ENCODE data around the gene BCO1.

BCO1 gene

DNA sequence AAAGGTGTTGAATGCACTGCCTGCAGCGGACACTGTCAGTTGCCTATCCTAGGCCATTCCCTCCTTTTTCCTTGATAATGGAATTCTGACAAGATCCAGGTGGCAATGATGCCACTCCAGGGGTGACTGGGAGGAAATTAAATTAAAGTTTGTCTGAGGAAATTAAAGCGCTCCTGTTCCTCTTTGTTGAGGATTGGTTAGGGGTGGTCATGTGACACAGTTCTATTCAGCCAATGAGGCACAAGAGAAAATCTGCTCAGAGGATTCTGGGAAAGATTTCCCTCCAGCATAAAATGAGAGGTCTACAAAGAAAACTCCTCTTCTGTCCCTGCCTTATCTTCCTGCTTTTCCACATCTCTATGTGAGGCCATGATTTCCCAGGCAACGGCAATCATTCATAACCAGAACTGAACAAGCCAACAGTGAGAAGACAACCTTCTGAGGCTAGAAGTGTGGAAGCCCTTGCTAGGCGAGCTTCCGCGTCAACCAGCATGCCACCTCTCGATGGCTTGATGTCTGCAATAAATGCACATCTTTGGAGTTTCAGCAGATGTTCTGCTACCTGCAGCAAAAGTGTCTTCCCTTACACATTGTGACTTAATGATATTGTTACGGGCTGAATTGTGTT is 5.6 kb upstream of the BCO1 start:
- DNase-seq (ENCODE audit: low read depth) = no peak

DNA sequence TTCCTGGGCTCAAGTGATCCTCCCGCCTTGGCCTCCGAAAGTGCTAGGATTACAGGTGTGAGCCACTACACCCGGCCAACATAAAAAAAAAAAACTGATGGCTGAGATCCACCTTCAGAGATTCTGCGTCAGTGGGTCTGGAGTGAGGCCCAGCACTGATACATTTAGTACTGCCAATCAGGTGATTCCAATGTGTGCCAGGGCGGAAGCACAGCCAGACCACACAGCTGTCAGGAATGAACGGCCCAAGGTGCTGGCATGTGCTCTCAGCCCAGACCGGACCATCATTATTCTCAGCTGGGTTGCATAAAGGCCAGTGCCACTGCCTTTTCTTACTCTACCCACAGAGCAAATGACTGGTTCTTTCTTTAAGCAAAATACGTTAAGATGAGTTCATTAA is 1.2 kb upstream of the BCO1 start:
- DNase-seq (ENCODE audit: low read depth) = no peak

DNA sequence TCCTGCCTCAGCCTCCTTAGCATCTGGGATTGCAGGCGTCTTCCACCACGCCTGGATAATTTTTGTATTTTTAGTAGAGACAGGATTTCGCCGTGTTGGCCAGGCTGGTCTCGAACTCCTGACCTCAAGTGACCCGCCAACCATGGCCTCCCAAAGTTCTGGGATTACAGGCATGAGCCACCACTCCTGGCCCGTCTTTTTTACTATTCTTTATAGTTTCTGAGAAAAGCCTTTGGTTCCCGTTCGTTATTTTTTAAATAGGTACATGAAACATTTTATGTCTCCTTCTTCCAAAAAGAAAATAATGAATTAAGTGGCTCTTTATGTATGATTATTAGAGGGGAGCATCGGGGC is 570 bp upstream of the BCO1 start:
- no peak for DNase-seq (ENCODE audit: low read depth)

DNA sequence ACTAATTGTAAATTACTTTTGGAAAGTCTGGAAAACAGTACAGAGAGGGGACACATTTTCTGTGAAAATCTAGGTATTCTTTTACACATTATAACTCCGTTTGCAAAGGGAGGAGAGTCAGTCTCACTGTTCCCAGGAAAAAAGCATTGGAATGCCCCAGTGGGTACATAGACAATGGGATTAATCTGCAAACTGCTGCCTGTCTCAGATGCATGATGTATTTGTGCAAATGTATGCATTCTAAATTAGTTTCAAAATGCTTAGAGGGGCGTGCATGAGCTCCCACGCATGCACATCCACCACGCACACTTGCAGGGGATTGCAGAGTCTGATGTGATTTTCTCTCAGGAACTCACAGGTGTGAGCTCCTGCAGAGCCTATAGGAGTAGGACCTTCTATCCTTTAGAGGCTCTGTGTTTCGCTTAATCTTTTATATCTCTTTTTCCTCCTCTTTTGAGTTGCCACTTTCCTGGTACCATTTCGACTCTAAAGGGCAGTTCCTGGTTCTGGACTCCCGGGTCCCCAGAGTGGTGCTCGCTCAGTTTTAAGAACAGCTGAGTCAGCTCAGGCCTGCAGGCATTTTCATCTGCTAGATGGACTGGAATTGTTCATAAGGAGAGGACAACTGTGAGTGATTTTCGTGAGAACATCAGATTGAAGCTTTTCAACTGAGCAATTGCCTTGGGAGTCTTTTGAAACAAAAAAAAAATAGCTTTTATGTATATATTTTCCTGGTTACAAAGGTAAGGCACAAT is 1.1 kb downstream of the BCO1 start:
- no peak for DNase-seq (ENCODE audit: low read depth)

DNA sequence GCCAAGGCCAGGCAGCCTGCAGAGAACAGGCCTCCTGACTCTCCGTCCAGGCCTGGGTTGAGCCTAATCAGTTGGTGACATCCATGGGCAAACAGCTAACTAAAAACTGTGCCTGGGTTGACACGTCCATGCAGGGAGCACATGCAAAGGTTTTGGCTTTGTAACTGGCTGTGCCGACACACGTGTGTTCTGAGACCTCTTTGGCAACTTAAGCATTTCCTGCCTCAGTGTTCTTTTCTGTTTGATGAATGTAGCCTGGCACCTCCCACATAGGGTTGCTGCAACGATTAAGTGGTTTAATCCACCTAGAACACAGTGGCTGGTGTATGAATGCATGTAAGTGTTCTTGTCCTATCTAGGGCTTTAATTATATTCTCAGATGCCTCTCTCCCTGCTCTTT is 3.2 kb downstream of the BCO1 start:
- DNase-seq (ENCODE audit: low read depth) = no peak

DNA sequence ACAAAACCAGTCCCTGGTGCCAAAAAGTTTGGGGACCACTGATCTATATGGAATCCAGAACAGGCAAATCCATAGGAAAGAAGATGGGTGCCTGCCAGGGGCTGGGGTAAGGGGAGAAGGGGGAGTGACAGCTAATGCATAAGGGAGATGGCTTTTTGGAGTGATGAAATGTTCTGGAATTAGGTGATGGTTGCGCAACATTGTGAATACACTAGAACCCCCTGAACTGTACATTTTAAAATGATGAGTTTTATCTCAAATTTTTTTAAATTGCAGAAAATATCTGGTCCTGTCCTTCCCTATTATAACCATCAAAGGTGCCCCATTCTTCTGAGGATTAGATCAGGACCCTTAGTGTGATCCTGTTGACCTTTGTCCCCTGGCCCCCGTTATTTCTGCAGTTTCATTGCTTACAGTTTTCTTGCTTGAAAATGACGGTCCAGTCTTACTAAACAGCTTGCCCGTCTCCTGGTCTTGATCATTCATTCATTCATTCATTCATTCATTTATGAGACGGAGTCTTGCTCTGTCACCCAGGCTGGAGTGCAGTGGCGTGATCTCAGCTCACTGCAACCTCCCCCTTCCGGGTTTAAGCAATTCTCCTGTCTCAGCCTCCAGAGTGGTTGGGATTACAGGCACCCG is 4.6 kb downstream of the BCO1 start:
- DNase-seq (ENCODE audit: low read depth) = no peak

DNA sequence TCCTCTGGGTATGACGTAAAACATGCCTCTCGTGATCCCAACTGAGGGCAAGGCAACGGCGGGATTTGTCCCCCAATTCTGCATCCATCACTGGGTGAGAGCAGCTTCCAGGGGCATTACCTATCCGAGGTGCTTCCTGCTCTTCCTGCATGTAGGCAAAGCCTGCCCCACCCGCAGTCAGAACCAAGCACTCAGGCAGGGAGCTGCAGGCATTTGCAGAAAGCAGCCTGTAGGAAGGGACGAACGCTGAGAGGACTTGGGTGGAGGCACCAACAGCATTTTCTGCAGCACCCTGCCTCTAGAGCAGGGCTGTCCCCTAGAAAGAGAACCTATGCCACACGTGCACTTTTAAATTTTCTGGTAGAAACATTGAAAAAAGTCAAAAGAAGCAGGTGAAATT is 5.5 kb downstream of the BCO1 start:
- no peak for DNase-seq (ENCODE audit: low read depth)

DNA sequence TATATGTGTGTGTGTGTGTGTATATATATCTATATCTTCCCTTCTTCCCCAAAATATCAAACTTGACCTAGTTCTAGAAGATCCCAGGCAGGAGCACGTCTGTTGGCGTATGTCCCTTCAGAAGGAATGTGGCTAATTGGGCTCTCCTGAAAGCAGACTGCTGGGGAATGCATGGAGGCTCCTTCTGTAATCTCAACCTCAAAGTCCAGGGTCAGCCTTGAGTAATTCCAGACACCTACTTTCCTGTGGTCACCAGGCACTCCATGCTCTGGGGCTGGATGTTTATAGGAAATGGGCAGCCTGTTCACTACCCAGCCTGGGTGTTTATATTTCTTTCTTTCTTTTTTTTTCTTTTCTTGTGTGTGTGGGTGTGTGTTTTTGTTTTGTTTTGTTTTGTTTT is 13.4 kb downstream of the BCO1 start:
- no peak for DNase-seq (ENCODE audit: low read depth)

DNA sequence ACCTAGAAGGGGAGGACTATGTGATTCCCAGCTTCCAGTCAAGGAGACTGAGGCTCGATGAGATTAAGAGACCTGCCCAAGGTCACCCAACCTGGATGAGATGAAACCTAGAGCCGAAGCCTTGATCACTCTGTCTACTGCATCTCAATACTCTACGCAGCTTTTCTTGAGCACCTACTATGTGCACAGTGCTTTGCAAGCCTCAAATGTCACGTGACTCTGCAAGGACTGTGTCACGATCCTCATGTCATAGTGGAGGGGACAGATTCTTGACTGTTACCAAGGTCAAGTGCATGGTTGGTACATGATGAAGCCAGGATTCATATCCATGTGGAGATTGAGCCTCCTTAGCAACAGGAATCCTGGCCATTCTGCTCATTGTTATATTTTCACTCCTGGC is 14.7 kb downstream of the BCO1 start:
- no peak for DNase-seq (ENCODE audit: low read depth)

DNA sequence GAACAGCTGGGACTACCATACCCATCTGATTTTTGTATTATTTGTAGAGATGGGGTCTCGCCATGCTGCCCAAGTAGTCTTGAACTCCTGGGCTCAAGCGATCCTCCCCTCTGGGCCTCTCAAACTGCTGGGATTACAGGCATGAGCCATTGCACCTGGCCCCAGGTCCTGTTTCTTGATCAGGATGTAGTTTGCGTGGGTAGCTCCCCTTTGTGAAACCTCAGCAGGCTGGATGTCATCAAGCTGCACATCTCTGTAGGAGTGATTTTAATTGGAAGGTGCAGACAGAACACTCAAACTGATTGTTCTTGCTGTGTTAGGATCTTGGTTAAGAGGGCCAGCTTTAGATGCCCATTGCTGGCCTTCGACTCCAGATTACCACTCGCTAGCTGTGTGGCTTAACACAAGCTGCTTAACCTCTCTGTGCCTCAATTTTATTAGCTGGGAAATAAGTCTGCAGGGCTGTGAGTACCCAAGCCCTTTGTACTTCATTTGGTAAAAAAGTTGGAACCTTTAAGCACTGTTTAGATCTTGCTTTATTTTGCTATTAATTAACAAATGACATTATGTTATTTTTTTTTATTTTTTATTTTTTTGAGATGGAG is 16.5 kb downstream of the BCO1 start:
- no peak for DNase-seq (ENCODE audit: low read depth)

DNA sequence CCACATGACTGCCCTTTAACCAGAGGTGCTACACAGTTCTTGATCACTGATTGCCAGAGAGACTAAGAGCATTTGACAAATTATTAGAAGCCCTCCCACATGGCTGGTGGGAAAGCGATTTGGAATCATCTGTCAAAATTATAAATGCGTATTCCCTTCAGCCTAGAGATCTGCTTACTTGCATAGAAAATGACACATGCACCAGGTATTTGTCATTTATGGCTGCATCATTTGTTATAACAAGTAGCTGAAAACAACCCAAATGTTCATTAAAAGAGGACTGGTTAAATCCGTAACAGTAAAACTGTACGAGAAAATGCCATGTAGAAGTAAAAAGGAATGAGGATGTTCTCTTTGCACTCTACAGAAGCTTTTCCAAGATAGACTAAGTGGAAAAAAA is 21.4 kb downstream of the BCO1 start:
- DNase-seq (ENCODE audit: low read depth) = no peak

DNA sequence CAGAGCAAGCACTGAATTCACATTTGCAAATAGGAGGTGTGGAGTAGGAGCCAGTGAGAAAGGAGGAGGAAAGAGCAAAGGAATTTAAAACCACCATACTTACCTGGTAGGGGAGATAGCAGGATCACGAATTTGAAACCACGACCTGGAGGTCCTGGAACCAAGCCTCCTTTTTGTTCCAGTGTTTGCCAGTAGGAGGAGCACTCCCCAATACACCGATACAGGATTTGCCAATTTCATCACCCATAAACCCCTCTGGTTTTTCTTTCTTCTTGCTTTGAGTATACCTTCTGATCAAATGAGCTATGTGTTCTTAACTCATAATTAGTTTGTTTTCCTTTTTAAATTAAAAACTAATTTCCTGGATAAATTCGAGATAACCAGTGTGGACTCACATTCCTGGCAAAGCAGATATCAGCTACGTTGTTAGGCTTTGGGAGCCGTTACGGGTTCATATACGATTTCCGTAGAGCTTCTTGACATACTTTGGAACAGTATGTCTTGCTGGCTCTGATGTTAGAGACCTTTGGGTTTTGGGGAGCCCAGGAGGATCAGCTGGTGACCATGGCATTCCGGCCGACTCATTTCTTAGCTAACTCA is 22.7 kb downstream of the BCO1 start:
- no peak for DNase-seq (ENCODE audit: low read depth)

DNA sequence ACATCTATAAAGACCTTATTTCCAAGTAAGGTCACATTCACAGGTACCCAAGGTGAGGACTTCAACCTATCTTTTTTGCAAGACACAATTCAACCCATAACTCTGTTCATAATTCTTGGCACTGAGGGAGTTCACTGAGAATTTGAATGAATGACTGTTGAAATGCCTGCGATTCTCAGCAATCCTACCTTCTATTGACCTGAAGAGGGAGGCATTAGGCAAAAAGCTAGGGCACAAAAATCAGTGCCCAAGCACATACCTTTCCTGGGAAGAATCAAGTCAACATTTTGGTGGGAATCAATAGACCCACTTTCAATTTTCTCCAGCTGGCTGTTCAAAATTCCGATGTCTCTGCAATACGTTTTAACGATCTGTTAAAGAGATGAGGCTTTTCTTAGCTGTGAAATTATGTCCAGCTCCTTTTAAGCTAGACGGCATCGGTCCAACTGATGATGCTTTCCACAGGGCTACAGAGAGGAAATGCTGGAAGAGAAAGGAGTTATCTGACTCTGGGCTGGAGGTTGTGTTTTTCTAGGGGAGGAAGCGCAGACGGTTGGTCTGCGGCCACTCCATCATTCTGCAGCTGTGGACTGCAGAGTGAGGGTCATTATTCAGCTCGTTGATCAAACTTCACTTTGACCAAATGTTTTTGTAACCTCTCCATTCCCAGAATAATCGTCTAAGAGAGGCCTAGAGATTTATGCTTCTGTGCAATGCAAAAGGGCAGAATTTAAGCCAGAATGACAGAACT is 25.2 kb downstream of the BCO1 start:
- DNase-seq (ENCODE audit: low read depth) = no peak

DNA sequence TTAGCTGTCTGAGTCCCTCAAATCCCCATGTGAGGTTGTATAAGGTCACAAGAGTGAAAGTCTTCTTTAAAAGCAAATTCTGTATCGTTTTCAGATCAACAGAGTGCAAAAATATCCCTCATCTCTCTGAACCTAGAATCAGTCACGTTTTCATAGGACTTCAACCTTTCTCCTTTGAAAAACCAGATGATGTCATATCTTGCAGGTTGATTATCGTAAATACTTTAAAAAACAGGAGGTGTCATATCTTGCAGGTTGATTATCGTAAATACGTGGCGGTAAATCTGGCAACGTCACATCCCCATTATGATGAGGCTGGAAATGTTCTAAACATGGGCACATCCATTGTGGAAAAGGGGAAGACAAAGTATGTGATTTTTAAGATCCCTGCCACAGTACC is 25.9 kb downstream of the BCO1 start:
- no peak for DNase-seq (ENCODE audit: low read depth)

DNA sequence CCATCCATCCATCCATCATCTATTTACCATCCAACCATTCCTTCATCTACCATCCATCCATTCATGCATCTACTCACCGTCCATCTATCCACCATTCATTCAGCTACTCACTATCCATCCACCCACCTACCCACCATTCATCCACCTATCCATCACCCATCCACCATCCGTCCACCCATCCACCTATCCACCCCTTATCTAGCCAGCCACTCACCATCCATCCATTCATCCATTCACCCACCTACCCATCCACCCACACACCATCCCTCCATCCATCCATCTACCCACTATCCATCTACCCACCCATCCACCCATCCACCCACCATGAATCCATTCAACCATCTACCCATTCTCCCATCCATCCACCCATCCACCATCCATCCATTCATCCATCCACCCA is 26.6 kb downstream of the BCO1 start:
- no peak for DNase-seq (ENCODE audit: low read depth)

DNA sequence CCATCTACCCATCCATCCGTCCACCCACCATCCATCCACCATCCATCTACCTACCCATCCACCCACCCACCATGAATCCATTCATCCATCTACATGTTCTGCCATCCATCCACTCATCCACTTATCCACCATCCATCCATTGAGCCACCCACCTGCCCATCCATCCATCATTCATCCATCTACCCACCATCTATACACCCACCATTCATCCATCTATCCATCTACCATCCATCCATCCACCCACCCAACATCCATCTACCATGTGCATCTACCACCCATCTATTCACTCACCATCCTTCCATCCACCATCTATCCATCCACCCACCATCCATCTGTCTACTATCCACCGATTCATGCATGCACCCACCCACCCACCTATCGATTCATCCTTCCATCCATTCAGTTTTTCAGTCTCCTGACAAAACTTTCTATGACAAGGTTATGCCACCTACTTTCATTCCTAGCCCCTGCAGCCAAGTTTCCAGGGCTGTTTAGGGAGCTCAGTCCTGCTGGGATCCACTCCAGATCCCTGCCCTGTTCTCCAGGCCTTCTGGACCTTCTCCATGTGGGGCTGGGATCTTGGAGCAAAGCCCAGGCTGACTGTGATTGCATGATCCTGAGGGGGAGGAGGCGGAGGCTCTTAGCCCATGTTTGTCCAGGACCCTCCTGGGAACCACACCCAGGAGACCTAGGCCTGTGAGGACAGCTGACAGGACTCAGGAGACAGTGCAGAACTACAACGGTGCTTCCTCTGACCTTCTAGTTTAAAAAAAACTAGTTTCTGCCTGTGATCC is 27.4 kb downstream of the BCO1 start:
- DNase-seq (ENCODE audit: low read depth) = peak; percentile 23

DNA sequence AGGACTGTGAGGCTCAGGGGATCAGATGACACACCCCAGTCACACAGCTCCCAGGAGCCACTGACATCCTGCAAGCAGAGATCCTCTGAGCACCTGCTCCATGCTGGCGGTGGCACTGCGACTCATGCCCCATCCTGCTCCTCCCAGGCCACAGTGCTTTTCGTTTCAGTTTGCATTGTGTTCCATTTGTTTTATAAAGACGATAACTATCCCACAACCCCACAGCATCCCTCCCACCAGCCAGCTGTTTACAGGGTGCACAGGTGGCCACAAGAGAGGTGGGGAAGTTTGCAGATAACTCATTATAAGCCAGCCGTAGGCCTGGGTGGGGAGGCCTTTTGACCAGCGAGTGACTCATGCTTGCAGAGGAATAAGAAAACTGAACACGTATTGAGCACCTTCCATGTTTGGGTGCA is 28.2 kb downstream of the BCO1 start:
- no peak for DNase-seq (ENCODE audit: low read depth)

DNA sequence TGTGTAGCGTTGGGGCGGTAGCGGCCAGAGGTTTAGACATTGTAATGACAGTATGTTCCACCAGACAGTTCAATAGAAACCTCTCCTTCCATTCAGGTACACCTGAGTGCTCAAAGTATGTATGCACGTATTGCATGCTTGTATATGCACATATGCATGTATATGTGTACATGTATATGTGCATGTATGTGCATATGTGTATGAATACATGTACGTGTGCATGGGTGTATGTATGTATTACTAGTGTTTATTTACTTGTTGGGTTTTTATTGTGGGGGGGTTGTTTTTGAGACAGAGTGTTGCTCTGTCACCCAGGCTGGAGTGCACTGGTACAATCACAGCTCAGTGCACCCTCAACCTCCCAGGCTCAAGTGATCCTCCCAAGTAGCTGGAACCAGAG is 30.0 kb downstream of the BCO1 start:
- DNase-seq (ENCODE audit: low read depth) = no peak

DNA sequence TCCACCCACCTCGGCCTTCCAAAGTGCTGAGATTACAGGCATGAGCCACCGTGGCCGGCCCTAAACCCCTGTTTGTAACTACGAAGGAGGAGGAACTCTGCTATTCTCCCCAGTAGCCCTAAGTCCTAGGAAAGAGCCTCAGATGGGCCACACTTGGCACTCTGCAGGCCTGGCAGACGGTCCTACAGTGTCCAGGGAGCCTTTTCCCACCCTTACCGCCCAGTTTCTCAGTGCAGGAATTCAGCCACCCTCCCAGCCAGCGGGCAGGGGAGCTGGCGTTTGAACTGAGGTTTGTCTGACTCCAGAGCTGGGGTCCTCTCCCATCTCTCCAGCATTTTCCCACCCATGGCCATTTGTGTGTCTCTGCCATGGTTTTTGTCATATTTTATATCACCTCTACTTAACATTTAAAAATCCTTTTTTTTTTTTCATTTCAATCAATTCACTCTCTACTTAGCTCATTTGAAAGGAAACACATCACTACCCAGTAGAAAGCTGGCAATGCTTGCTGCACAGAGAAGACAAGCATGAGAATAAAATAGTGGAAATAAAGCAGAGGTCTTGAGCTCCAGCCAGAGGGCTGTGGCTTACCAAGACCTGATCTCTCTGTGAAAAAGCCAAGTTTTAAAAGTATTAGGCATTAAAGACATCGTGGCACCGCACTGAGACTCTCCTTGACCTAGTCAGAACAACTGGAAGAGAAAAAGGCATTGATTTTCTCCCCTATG is 34.9 kb downstream of the BCO1 start:
- no peak for DNase-seq (ENCODE audit: low read depth)

DNA sequence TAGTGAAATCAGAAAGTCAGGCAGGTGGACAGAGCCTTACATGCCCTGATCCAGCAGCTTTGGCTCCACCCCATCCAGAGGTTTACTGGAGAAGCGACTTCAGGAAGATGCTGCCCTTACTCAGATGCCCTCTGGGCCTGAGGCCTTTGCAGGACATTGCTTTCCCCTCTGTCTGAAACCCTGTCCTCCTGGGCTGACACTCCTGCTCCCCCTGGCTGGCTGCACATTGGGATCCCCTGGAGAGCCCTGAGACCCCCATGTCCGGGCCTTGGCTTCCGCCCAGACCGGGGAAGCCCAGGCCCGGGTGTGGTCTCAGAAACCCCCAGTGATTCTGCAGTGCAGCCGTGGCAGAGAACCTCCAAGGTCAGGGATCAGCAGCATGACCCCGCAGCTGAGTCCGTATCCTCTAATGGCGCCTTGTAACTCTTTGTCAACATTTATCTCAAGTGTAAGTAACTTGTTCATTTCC is 36.6 kb downstream of the BCO1 start:
- no peak for DNase-seq (ENCODE audit: low read depth)

DNA sequence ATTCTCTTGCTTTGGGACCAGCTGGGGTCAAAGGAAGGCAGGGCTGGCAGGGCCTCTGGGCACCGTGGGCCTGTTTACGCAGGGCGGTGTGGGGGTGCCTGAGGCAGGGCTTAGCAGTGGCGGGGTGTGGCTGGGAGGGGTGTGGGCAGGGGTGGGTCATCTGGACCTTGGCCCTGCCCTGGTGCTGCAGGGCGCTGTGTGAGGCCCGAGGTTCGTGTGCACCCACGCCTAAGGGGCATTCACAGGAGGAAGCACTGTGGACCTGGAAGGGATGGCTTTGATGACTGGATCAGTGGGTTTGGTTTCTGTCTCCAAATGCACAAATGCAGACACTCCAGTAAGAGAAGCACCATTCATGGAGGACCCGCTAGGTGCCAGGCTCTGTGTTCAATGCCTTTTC is 37.3 kb downstream of the BCO1 start:
- DNase-seq (ENCODE audit: low read depth) = no peak

Measured in fibroblast of gingiva (primary cell).